ENCODE data around the gene KRT78.
A peak's percentile ranks its signal among the peaks of the same experiment; 100 is the strongest.

KRT78 gene

DNA sequence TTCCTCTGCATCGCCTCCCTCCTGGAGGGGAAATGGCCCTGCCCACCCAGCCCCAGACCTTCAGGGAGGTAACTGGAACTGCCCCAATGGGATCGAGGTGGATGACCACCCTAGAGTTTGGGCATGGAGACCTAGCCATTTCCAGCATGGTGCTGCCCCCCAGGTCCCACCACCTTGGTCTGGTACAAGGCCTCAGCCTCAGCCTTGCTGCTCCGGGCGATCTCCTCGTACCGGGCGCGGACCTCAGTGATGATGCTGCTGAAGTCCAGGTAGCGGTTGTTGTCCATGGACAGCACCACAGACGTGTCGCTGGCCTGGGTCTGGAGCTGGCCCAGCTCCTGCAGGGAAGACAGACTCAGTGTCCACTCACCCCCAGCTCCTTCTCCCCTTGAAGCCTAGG, 4.4 kb downstream of the KRT78 start:
- FAIRE-seq = no peak
- no peak for DNase-seq (ENCODE audit: extremely low spot score, insufficient read length, low read depth)

- no peak for FAIRE-seq
- no peak for DNase-seq (ENCODE audit: extremely low spot score, insufficient read length, low read depth)
These were observed 9.2 kb downstream of the KRT78 start for GRCh38 chr12:52839436-52840105.

DNA sequence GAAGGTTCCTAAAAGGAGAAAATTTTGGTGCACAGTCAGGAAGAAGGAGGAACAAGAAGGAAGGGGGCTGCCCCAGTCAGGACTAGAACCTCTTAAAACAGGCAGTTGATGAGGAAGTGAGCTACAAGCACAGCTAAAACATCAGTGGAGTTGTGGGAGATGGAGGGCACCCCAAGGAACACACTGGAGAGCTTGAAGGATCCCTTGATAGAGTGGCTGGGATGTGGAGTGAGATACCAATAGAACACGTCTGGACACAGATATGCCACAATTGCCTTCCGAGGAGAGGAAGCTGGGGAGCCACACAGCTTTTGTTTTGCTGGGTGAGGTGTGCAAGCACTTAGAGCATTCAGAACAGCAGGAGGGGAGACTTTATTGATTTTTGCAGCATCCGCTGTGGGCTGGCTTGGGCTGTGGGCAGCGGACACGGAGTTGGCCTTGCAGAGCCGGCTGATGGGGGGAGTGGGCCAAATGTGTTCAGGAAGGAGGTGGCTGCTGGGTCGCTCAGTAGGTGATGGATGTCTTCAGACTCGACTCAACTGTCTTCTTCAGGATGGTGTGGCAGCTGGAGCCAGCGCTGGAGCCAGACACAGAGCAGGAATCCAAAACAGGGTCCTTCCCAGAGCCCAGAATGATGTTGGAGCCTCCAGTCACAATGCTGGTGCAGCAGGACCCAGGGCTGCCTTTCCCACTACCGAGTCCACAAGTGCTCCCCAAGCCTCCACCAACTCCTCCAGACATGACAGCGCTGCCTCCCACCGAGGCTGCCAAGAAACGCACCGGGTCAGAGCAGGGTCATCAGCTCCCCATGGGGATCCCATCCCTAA, 10.0 kb downstream of the KRT78 start:
- FAIRE-seq = no peak
- DNase-seq (ENCODE audit: extremely low spot score, insufficient read length, low read depth) = no peak

GRCh38 chr12:52837781-52838608, 10.8 kb downstream of the KRT78 start:
- FAIRE-seq (no peak), DNase-seq (ENCODE audit: extremely low spot score, insufficient read length, low read depth) (no peak)

- DNase-seq (ENCODE audit: extremely low spot score, insufficient read length, low read depth) = no peak
- FAIRE-seq = no peak
These were observed 11.4 kb downstream of the KRT78 start for GRCh38 chr12:52837413-52837741.

DNA sequence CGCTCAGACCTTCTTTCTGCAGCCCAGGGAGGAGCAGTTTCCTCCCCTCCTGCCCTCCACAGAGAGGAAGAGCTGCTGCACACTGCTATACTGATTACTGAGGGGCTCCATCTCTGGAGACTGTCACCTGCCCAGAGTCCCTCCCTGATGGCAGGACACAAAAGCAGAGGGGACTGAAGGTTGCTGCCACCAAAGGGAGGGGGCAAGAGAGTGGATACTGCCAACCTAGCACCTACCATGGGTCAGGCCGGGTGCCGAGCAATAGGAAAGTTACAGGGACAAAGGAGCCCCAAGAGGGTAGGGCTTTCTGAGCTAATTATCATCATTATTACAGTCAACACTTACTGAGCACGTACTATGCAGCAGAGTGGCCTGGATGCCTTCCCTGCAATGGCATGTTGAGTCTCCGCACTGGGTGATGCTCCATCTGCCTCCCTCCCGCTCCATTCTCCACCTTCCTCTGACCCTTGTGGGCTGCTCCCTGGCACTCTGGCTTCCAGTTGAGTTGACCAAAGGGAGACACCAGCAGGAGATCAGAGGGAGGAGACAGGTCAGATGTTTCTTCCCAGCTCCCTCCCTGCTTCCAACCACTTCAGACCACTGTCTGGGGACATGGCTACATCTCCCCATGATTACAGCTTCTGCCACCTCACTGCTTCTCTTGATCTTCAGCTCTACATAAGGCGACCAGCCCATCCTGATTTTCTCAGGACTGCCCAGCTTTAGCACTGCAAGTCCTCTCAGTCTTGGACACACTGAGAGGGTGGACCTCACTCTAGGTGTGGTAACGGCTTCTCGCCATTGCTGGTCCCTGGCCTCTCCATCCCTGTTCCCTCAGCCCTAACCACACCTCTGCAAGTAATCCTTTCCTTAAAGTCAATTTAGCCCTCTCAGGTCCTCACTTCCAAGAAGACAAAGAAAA, 12.0 kb downstream of the KRT78 start:
- no peak for DNase-seq (ENCODE audit: extremely low spot score, insufficient read length, low read depth)
- FAIRE-seq = no peak

DNA sequence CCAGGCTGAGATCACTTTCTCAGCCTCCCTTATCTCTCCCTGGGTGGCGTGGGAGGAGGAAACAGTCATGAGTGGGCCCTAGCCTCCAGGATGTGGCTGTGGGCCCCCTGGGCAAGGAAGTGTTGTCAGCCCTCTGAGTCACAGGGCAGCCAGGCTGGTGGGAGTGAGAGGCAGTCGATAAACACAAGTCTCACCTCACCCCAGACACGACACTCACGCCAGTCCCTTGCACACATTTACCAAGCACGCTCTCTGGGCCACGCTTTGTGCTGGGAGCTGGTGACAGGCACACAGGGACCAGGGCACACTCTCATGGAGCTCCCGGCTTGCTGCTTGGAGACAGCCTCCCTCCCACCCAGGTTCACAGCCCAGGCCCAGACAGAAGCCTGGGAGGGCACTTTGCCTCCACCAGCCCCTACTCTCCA, 12.7 kb downstream of the KRT78 start:
- FAIRE-seq (no peak), DNase-seq (ENCODE audit: extremely low spot score, insufficient read length, low read depth) (no peak)

DNA sequence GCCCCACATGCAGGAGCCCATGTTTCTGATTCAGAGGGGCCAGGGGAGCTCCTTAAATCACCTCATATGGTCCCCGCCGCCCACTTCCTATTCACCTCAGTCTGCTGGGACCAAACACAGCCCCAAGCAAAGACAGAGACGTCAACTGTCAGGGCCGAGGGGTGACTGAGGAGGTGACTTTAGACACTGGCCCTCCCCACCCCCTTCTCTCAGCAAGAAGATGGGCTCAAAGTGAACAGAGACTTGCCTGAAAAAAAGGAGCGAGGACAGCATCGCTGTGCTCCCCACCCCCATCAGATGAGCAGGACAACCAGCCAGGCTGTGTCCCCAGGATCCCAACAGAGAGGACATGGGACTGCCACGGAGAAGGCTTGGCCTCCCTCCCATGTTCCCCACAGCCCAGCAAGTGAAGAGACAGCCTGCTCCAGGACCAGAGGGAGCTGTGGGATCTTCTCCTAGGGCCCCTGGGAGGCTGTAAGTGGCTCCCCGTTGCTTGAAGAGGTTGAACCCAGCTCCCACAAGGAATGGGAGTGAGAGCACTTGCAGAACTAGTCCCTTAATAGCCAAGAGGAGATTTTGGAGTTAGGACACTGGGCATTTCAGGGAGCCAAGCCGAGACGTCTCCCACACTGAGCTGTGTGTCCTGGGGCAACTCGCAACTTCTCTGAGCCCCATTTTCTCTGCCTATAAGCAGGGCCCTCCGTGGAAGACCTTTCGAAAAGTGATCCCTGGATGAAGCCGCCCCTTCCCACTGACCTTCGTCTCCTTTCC, 13.3 kb downstream of the KRT78 start:
- FAIRE-seq = no peak
- no peak for DNase-seq (ENCODE audit: extremely low spot score, insufficient read length, low read depth)

- FAIRE-seq (no peak), DNase-seq (ENCODE audit: extremely low spot score, insufficient read length, low read depth) (no peak)
These were observed 14.1 kb downstream of the KRT78 start for GRCh38 chr12:52834727-52835001.

DNA sequence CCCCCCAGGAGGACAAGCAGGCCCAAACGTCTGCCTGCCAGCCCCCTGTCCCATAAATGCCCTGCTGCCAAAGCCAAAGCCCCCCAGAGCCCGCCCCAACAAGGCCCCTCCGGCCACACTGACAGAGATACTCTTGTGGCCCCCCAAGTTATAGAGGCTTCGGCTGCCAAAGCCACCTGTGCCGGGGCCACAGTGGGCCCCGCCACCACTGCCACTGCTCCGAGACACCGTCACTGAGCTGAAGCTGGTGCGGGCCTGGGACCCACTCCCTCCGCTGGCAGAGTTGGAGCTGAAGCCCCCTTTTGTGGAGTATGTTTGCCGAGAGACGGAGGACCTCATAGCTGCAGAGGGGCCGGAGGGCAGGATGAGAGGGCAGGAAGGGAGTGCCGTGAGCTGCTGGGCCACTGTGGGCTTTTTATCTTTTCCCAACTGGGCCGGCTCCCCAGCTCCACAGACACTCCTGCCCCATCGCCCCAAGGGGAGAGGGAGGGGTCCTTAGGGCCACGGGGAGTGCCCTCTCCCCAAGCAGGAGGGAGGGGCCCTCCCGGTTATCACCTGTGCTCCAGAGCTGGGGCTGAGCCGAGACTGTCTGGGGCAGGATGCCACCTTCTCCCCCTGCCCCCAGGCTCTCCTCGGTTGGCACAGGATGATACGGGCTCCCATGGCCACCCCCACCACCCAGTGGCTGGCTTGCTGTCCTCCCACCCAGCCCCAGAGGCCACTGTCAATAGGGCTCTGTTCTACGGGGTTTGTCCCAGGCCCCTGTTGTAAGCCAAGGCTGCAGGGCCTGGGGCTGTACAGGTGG, 14.7 kb downstream of the KRT78 start, which contains the start of gene KRT79:
Gene KRT79 (minus strand): TSS at position 390 of the 805 bp plus-strand sequence. CDS start 51 bp downstream, at position 339.
- FAIRE-seq (no peak), DNase-seq (ENCODE audit: extremely low spot score, insufficient read length, low read depth) (no peak)

GRCh38 chr12:52832985-52833905, 15.5 kb downstream of the KRT78 start:
- no peak for DNase-seq (ENCODE audit: extremely low spot score, insufficient read length, low read depth)
- no peak for FAIRE-seq

DNA sequence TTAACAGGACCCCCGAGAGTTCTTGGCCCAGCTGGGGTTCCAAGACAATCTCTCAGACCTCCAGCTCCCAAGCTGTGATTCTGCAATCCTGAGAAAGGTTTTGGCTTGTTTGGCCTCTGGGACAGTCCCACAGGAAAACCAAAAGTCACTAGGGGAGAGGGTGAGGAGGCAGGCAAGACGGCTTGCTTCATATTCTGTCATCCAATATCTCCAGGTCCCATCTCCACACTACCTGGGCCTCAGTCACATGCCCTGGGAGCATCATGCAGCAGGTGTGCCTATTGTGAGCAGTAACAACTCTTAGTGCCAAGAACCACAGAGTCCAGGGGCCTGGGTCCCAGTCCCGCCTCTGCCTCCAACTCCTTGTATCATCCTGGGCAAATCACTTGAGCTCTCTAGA, 16.3 kb downstream of the KRT78 start:
- no peak for FAIRE-seq

GRCh38 chr12:52831251-52831650, 17.5 kb downstream of the KRT78 start:
- FAIRE-seq (no peak), DNase-seq (ENCODE audit: extremely low spot score, insufficient read length, low read depth) (no peak)

More for the DNA sequence above, 16.3 kb downstream of the KRT78 start:
- no peak for DNase-seq (ENCODE audit: extremely low spot score, insufficient read length, low read depth)

- no peak for DNase-seq (ENCODE audit: extremely low spot score, insufficient read length, low read depth)
- no peak for FAIRE-seq
These were observed 18.6 kb downstream of the KRT78 start for GRCh38 chr12:52829986-52830770.

- DNase-seq (ENCODE audit: extremely low spot score, insufficient read length, low read depth) (no peak), FAIRE-seq (no peak)
These were observed 20.2 kb downstream of the KRT78 start for GRCh38 chr12:52828591-52829021.

GRCh38 chr12:52828156-52828555, 20.6 kb downstream of the KRT78 start:
- FAIRE-seq (peak; percentile 38), DNase-seq (ENCODE audit: extremely low spot score, insufficient read length, low read depth) (no peak)
